HG03108 (cell line): Measurements from ENCODE around the gene MS4A15.
A peak's percentile ranks its signal among the peaks of the same experiment; 100 is the strongest.
"Not testable (repeated sequence)": the region's sequence is repeated elsewhere in the genome, so short reads cannot be mapped to it uniquely, and the experiment has no call there.

Experiments
- ATAC-seq: cut with Tn5 transposase; IDR thresholded peaks from one replicate; pipeline ENCODE4 v1.9.1; 2021; ENCODE audit warnings: moderate library complexity; ENCODE audit not compliant: unreplicated experiment

Gene MS4A15

GRCh38 chr11:60753309-60753708 is 3.4 kb upstream of the MS4A15 start:
- ATAC-seq = no peak

- ATAC-seq = no peak
Observed at GRCh38 chr11:60754887-60755286, 1.8 kb upstream of the MS4A15 start.

- no peak for ATAC-seq
Observed at GRCh38 chr11:60757231-60757800, 649 bp downstream of the MS4A15 start.

DNA sequence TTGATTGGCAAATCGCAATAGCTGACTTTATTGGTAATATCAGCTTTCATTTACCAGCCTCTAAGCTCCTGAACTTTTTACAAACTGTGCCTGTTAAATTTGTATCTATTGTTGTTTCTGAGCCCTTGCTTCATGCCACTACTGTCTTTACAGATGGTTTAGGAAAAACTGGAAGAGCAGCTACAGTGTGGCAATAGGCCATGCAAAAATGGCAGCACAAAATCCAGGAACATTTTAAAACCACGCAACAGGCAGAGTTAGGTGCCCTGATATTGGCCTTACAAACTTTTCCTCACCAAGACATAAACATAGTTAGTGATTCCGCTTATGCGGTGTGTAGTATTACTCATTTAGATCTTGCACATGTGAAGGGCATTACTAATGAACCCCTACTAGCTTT is 2.0 kb downstream of the MS4A15 start:
- ATAC-seq = not testable (repeated sequence)

- ATAC-seq = not testable (repeated sequence)
Observed at GRCh38 chr11:60759438-60760225, 3.0 kb downstream of the MS4A15 start.

- peak; percentile 33 for ATAC-seq
Observed at GRCh38 chr11:60761436-60762190, 4.9 kb downstream of the MS4A15 start.

GRCh38 chr11:60762851-60763691 is 6.4 kb downstream of the MS4A15 start:
- peak; percentile 63 for ATAC-seq

DNA sequence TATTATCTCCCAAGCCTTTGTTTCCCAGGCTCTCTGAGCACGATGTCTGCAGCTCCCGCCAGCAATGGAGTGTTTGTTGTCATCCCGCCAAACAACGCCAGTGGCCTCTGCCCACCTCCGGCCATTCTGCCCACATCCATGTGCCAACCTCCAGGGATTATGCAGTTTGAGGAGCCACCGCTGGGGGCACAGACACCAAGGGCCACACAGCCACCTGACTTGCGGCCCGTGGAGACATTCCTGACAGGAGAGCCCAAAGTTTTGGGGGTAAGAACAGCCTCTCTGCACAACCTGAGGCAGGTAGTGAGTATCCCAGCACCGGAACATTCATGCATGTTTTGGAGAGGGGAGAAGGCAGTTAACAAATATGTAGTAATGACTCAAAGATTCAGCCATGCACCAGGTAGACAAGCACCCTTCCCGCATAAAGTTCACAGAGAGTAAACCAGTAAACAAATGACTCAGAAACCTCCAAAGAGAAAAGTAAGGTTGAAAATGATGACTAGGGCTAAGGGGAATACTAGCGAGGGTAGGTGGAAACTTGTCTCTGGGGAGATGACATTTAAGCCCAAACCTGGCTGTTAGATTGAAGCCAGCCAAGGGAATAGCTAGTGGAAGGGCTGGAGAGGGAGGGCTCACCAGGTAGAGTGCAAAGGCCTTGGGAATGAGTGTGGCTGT is 7.2 kb downstream of the MS4A15 start:
- no peak for ATAC-seq

DNA sequence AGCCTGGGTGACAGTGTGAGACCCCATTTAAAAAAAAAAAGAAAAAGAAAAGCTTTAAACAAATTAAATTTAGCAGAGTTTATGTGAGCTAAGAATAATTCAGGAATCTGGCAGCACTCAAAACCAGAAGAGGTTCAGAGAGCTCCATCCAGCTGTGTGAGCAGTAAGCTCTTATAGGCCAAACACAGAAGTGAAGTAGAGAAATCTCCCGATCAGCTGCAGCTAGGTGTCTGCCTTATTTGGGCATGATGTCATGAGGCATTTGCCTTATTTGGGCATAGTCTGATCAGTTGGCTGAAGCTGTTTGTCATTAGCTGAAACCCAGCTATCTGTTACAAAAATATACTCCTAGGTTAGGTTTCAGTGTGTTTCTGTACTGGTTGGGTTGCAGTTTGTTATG is 8.2 kb downstream of the MS4A15 start:
- ATAC-seq = peak; percentile 25

- no peak for ATAC-seq
Observed at GRCh38 chr11:60765355-60765754, 8.7 kb downstream of the MS4A15 start.

DNA sequence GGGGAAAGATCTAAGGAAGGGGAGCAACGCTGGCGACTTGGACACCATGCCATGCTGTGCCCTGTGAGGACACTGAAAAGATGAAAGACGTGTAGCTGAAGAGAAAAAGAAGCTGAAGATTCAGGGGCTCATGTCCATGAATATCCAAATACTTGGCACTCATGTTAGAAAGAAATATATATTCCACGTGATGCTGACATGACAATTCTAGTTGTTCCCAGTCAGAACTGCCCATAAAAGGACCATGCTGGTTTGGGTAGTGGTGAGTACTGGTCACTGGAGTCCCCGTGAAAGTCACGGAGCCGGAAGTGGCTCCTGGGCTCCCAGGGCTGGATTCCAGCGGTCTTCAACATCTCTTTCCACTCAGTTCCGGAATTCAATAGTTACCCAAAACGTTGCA is 9.9 kb downstream of the MS4A15 start:
- no peak for ATAC-seq

- no peak for ATAC-seq
Observed at GRCh38 chr11:60767388-60767811, 10.7 kb downstream of the MS4A15 start.

DNA sequence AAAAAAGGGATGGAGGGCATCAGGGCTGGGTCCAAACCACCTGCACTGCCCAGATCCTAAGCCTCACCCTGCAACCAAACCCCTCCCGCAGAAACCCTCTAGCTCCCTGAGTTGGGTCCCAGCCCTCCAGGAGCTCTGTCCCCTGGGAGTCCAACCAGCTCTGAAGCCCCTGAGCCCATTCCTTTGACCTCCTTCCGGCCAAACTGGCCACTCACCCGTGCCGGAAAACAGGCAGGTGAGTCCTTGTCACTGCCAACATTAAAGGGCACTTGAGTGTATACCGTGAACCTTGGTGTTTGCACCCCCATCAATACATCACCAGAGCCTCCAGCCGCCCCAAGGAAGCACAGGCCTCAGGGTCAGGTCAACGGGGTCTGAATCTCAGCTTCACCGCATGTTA is 11.5 kb downstream of the MS4A15 start:
- no peak for ATAC-seq

- no peak for ATAC-seq
Observed at GRCh38 chr11:60769273-60769672, 12.6 kb downstream of the MS4A15 start.

DNA sequence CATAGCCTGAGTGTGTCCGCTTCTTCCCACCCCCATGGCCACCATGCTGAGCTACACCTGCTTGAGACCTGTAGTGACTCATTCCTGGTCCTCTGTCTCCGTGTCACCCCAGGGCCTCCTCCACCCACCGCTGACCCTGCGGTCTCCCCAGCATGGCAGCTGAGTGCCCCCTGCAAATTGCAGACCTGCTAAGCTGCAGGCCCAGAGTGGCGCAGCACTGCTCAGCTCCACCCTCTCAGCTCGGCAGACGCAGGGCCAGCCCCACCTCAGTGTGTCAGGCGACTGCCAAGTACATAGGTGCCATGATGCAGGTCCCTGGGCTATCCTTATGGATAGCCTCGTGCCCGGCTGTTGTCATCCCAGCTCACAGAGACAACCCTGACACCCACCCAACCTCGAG is 13.1 kb downstream of the MS4A15 start:
- no peak for ATAC-seq

GRCh38 chr11:60771146-60771545 is 14.5 kb downstream of the MS4A15 start:
- no peak for ATAC-seq

GRCh38 chr11:60771879-60772525 is 15.3 kb downstream of the MS4A15 start:
- ATAC-seq = no peak

DNA sequence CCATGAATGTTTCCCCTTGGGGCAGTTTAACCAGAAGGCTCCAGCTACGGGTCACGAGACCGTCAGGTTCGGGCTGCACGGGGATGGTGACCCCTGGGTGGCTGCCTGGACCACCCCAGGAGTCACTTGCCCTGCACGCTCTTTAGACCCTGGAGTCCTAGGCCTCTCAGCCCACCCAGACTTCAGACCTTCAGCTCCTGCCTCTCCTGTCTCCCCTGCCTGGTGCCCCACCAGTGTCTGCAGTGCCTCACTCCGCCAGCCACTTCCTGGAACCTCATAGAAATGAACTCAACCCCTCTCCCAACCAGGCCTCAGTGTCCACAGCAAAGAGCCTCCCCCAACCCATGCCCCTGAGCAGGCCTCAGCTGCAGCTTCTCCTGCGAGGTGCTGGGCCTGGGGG is 16.0 kb downstream of the MS4A15 start:
- no peak for ATAC-seq

GRCh38 chr11:60774726-60775125 is 18.1 kb downstream of the MS4A15 start:
- ATAC-seq = no peak

DNA sequence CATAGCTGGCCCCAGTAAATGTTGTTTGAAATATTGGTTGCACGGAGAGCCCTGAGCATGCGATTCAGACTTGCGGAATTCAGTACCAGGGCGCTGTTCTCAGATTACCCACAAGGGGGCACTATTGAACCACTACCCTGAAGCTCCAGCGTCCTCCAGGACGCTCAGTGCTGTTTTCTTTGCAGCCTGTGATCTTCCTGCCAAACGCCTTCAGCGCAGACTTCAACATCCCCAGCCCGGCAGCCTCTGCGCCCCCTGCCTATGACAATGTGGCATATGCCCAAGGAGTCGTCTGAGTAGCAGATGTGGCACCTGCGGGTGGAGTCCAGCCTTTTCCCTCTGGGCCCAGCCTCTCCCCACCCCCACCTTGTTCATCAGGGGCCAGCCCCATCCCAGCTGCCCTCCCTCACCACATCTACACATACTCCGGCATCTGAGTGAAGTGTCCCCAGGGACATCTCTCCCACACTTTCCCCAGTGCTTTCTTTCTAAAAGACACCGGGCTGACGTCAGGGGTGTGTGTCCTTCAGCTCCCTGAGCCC is 18.8 kb downstream of the MS4A15 start:
- peak; percentile 66 for ATAC-seq
